Thoracic aorta (tissue), 2 donors: ENCODE results near the gene MYO1F. TPM values are rescaled to one million over a fixed set of nuclear protein-coding genes. Genes with fewer than 3 reads are reported as not detected.

Experiments
- ATAC-seq: fragments of 150-250 bp; one replicate; pipeline ENCODE4 v1.8.0; 2017; ENCODE audit warnings: low read depth; ENCODE audit not compliant: insufficient number of reproducible peaks, low FRiP score
- DNase-seq: peaks from one replicate; pipeline ENCODE4 v3.0.0-alpha.2; 2020; ENCODE audit warnings: low spot score
- H3K27ac ChIP-seq, 2 donors: fragments of 200-600 bp; sonication (generic); 1 replicate in 1 of 2; 2 replicates in 1 of 2; pipeline ENCODE4 v1.5.1; 2016; ENCODE audit warnings: mild to moderate bottlenecking in 2 of 2, moderate library complexity in 2 of 2
- H3K27me3 ChIP-seq: fragments of 200-600 bp; sonication (generic); replicated peaks from 2 replicates; pipeline ENCODE4 v1.6.0; 2016; ENCODE audit warnings: mild to moderate bottlenecking; ENCODE audit not compliant: insufficient read depth
- H3K36me3 ChIP-seq: fragments of 200-600 bp; sonication (generic); one replicate; pipeline ENCODE4 v1.5.1; 2016
- H3K4me1 ChIP-seq, 2 donors: fragments of 200-600 bp; sonication (generic); 1 replicate in 1 of 2; 2 replicates in 1 of 2; pipeline versions ENCODE4 v1.5.1 to v1.6.0; 2016; ENCODE audit warnings: low read depth in 2 of 2, mild to moderate bottlenecking in 1 of 2; ENCODE audit not compliant: control insufficient read depth in 1 of 2
- H3K4me3 ChIP-seq: fragments of 200-600 bp; sonication (generic); 2 replicates; pipeline ENCODE4 v1.5.1; 2016; ENCODE audit warnings: mild to moderate bottlenecking
- H3K9me3 ChIP-seq: fragments of 200-600 bp; sonication (generic); 2 replicates; pipeline ENCODE4 v1.5.1; 2016
- total RNA-seq, 2 donors: library from RNA; depleted of rRNA; stranded (reverse); fragments of >200 nt; gene quantifications; one replicate each; pipeline versions ENCODE4 v1.1.0 to v1.2.3, GENCODE V29; 2016
- TF ChIP-seq, protein P1 (sequence below): fragments of 200-600 bp; sonication (generic); IDR thresholded peaks from one replicate; pipeline ENCODE4 v1.5.1; 2019; ENCODE audit warnings: antibody characterized with exemption

The MYO1F gene
- total RNA-seq, 2 donors from 2014 or later, result 29.6 to 33.9 TPM

DNA sequence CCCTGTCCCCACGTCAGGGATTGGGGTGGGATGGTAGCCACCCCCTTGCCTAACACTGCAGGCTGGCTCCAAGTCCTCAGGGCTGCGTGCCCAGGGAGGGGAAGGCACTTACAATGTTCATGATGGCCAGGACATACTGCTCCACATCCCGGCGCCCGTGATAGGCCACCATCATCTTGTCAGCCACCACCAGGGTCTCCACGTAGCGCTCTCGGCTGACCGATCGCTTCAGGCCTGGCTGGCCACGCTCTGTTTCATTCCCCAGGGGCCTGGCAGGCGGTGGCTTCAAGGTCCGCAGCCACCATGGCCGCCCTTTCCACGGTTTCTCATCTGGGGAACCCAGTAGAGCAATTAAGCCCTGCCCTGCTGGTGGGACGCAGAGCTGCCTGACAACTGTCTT is 23.6 kb upstream of the MYO1F start:
- DNase-seq, result no peak
- no peaks in the 10 kb centered on the region for H3K27me3 ChIP-seq
- peaks cover 45% of the 10 kb centered on the region for H3K36me3 ChIP-seq
- ATAC-seq, result no peak
- peaks cover 0 to 8% of the 10 kb centered on the region in 2 donors for H3K4me1 ChIP-seq
- no peak overlapping the region for H3K4me3 ChIP-seq
- no peak overlapping the region for H3K27ac ChIP-seq
- TF ChIP-seq, protein P1, sequence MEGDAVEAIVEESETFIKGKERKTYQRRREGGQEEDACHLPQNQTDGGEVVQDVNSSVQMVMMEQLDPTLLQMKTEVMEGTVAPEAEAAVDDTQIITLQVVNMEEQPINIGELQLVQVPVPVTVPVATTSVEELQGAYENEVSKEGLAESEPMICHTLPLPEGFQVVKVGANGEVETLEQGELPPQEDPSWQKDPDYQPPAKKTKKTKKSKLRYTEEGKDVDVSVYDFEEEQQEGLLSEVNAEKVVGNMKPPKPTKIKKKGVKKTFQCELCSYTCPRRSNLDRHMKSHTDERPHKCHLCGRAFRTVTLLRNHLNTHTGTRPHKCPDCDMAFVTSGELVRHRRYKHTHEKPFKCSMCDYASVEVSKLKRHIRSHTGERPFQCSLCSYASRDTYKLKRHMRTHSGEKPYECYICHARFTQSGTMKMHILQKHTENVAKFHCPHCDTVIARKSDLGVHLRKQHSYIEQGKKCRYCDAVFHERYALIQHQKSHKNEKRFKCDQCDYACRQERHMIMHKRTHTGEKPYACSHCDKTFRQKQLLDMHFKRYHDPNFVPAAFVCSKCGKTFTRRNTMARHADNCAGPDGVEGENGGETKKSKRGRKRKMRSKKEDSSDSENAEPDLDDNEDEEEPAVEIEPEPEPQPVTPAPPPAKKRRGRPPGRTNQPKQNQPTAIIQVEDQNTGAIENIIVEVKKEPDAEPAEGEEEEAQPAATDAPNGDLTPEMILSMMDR, result no peak
- no peaks in the 10 kb centered on the region for H3K9me3 ChIP-seq

DNA sequence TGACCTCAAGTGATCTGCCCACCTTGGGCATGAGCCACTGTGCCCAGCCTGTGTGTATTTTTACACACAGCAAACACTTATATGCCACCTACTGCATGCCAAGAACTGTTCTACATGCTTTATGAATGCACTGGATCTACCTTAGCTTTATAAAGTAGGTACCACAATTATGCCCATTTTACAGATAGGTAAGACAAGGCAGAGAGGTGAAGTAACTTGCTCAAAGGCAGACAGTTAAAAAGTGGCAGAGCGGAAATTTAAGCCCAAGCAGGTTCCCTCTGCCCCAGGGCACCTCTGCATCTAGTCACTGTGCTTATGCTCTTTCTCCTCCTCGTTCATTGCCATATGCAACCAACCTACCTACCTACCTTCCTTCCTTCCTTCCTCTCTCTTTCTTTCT is 22.8 kb upstream of the MYO1F start:
- H3K9me3 ChIP-seq, result no peaks in the 10 kb centered on the region
- no peaks in the 10 kb centered on the region for H3K27me3 ChIP-seq
- peaks cover 0 to 15% of the 10 kb centered on the region in 2 donors for H3K4me1 ChIP-seq
- TF ChIP-seq, protein P1, result no peak
- ATAC-seq (no peak), DNase-seq (no peak)
- peaks cover 38% of the 10 kb centered on the region for H3K36me3 ChIP-seq
- no peak overlapping the region for H3K27ac ChIP-seq
- H3K4me3 ChIP-seq, result no peak overlapping the region

DNA sequence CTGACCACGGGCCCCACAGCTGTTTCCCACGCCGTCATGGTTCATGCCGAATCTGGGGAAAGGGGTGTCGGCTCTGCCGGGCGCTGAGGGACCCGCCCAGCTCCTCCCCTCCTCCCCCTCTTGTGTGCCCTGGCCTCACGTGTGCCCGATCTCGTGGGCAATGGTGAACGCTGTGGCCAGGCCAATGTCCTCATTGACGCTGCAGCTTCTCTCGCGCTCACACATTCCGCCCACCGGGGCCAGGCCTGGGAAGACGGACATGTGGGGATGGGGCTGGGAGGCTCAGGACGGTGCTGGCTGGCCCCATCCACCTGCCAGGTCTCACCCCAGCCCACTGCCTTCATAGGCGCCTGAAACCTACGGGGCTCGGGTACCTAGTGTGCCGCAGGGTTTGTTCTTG is 18.9 kb upstream of the MYO1F start:
- DNase-seq, result no peak
- TF ChIP-seq, protein P1, result no peak
- no peak for ATAC-seq
- H3K27ac ChIP-seq, result no peak overlapping the region
- no peaks in the 10 kb centered on the region for H3K9me3 ChIP-seq
- H3K4me3 ChIP-seq, result no peak overlapping the region
- peaks cover 11 to 39% of the 10 kb centered on the region in 2 donors for H3K4me1 ChIP-seq
- H3K27me3 ChIP-seq, result no peaks in the 10 kb centered on the region
- H3K36me3 ChIP-seq, result peaks cover 20% of the 10 kb centered on the region

DNA sequence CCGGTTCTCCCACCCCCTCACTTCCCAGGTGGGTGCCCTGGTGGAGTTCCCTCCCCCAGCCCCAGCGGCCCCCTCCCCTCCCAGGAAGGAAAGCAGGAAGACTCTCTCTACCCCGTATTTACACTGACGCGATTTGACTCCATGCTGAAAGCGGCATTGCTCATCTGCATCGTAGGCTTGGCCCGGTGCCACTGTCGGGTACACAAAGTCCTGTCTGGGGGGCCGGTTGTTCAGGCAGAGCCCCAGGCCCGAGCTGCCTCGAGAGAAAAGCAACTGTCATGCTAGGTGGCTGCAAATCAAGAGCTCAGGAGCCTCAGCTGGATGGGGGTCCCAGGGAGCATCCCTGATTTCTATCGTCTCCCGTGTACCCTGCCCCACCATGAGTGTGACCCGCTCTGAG is 18.4 kb upstream of the MYO1F start:
- Histone ChIP-seq H3K4me3 (no peak overlapping the region), H3K27ac (no peak overlapping the region), H3K27me3 (no peaks in the 10 kb centered on the region), H3K9me3 (no peaks in the 10 kb centered on the region), H3K4me1 (peaks cover 11 to 39% of the 10 kb centered on the region in 2 donors), H3K36me3 (peaks cover 20% of the 10 kb centered on the region)
- no peak for ATAC-seq
- TF ChIP-seq, protein P1, result no peak
- DNase-seq, result no peak

DNA sequence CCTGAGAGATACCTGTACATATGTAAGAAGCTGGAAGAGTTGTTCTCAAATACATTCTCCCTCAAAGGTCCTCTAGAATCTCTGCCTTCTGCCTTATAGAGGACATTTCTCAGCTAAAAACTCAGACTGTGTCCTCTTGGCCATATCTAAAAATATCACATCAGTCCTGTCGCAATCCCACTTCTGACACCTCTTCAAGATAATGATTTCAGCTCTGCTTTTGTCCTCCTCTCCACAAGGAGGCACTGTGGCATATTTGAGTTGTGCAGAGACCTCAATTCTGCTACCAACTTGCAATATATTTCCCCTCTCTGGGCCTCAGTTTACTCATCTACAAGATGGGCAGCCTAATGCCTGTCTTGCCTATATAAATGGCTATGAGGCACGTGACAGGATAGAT is 16.7 kb upstream of the MYO1F start:
- Histone ChIP-seq H3K36me3 (peaks cover 18% of the 10 kb centered on the region), H3K27ac (peak overlapping the region in 1 of 2 donors; percentile 67)
- no peak for ATAC-seq

More for the DNA sequence above, 16.7 kb upstream of the MYO1F start:
- no peak for DNase-seq
- no peaks in the 10 kb centered on the region for H3K9me3 ChIP-seq
- H3K4me3 ChIP-seq, result no peak overlapping the region
- H3K27me3 ChIP-seq, result no peaks in the 10 kb centered on the region
- TF ChIP-seq, protein P1, result peak; percentile 38
- H3K4me1 ChIP-seq, result peaks cover 11 to 39% of the 10 kb centered on the region in 2 donors
